ENCODE data around the gene ZSCAN1. TPM values are rescaled to one million over a fixed set of nuclear protein-coding genes. Genes with fewer than 3 reads are reported as not detected.

Gene ZSCAN1
- total RNA-seq, 1 donor, result 0.36 TPM

- no peak for TF ChIP-seq CTCF (IDR thresholded peaks at IDR 0.05; ENCODE audit: extremely low read depth, low read depth, low read length)
- Histone ChIP-seq H3K4me3 (ENCODE audit: insufficient read depth, low read length) (no peak overlapping the region), H3K27me3 (ENCODE audit: insufficient read depth, low read length) (no peaks in the 10 kb centered on the region), H2AFZ (ENCODE audit: low read length) (no peak overlapping the region), H3K36me3 (ENCODE audit: insufficient read depth, low read length) (peaks cover 23% of the 10 kb centered on the region), H3K4me2 (ENCODE audit: insufficient read depth, low read length) (no peak overlapping the region), H3K79me2 (ENCODE audit: insufficient read depth, low read length) (no peaks in the 10 kb centered on the region), H3K9me3 (ENCODE audit: low read depth, low read length) (peaks cover 9% of the 10 kb centered on the region), H4K20me1 (ENCODE audit: insufficient read depth, low read length) (no peaks in the 10 kb centered on the region), H3K27ac (ENCODE audit: low read depth, low read length) (no peak overlapping the region), H3K4me1 (ENCODE audit: insufficient read depth, low read length) (no peaks in the 10 kb centered on the region)
- peak; percentile 55 for DNase-seq (ENCODE audit: insufficient read length, low spot score, missing footprints)
These were observed 53.2 kb downstream of the ZSCAN1 start for GRCh38 chr19:58086825-58087710.

GRCh38 chr19:58088521-58089052 is 54.8 kb downstream of the ZSCAN1 start:
- Histone ChIP-seq H3K36me3 (ENCODE audit: insufficient read depth, low read length) (peaks cover 23% of the 10 kb centered on the region), H2AFZ (ENCODE audit: low read length) (no peak overlapping the region), H3K9me3 (ENCODE audit: low read depth, low read length) (peaks cover 8% of the 10 kb centered on the region), H3K4me2 (ENCODE audit: insufficient read depth, low read length) (no peak overlapping the region), H3K27me3 (ENCODE audit: insufficient read depth, low read length) (no peaks in the 10 kb centered on the region), H3K4me3 (ENCODE audit: insufficient read depth, low read length) (no peak overlapping the region), H4K20me1 (ENCODE audit: insufficient read depth, low read length) (no peaks in the 10 kb centered on the region), H3K79me2 (ENCODE audit: insufficient read depth, low read length) (peaks cover 2% of the 10 kb centered on the region), H3K27ac (ENCODE audit: low read depth, low read length) (no peak overlapping the region), H3K4me1 (ENCODE audit: insufficient read depth, low read length) (no peaks in the 10 kb centered on the region)
- no peak for TF ChIP-seq CTCF (IDR thresholded peaks at IDR 0.05; ENCODE audit: extremely low read depth, low read depth, low read length)
- peak; percentile 10 for DNase-seq (ENCODE audit: insufficient read length, low spot score, missing footprints)

GRCh38 chr19:58089846-58090245 is 56.0 kb downstream of the ZSCAN1 start:
- Histone ChIP-seq H3K4me1 (ENCODE audit: insufficient read depth, low read length) (no peaks in the 10 kb centered on the region), H4K20me1 (ENCODE audit: insufficient read depth, low read length) (no peaks in the 10 kb centered on the region), H3K79me2 (ENCODE audit: insufficient read depth, low read length) (peaks cover 2% of the 10 kb centered on the region), H3K9me3 (ENCODE audit: low read depth, low read length) (peaks cover 2% of the 10 kb centered on the region), H2AFZ (ENCODE audit: low read length) (no peak overlapping the region), H3K4me3 (ENCODE audit: insufficient read depth, low read length) (no peak overlapping the region), H3K27ac (ENCODE audit: low read depth, low read length) (no peak overlapping the region), H3K4me2 (ENCODE audit: insufficient read depth, low read length) (no peak overlapping the region), H3K36me3 (ENCODE audit: insufficient read depth, low read length) (peaks cover 17% of the 10 kb centered on the region), H3K27me3 (ENCODE audit: insufficient read depth, low read length) (no peaks in the 10 kb centered on the region)
- DNase-seq (ENCODE audit: insufficient read length, low spot score, missing footprints), result peak; percentile 21
- TF ChIP-seq CTCF (IDR thresholded peaks at IDR 0.05; ENCODE audit: extremely low read depth, low read depth, low read length), result no peak
